Fibroblast of lung (primary cell): ENCODE results near the gene PLCXD1. TPM values are rescaled to one million over a fixed set of nuclear protein-coding genes. Genes with fewer than 3 reads are reported as not detected.
"Not testable (repeated sequence)": the region's sequence is repeated elsewhere in the genome, so short reads cannot be mapped to it uniquely, and the experiment has no call there.

ENCODE experiments used
- DNase-seq, 2 donors: peaks; one replicate each; pipeline versions ENCODE4 v3.0.0 to v3.0.0-alpha.2; 2010; ENCODE audit warnings: low read depth in 2 of 2
- H2AFZ ChIP-seq: 2 replicates; pipeline ENCODE4 v1.5.1; 2012; ENCODE audit warnings: low read length, control low read depth, inconsistent platforms
- H3K27ac ChIP-seq: 2 replicates; pipeline ENCODE4 v1.5.1; 2011; ENCODE audit warnings: low read length, control low read depth; ENCODE audit not compliant: insufficient read depth
- H3K27me3 ChIP-seq: 2 replicates; pipeline ENCODE4 v1.5.1; 2011; ENCODE audit warnings: mild to moderate bottlenecking, low read length; ENCODE audit not compliant: control insufficient read depth, insufficient read depth
- H3K36me3 ChIP-seq: 2 replicates; pipeline ENCODE4 v1.5.1; 2011; ENCODE audit warnings: low read length; ENCODE audit not compliant: control insufficient read depth, insufficient read depth
- H3K4me1 ChIP-seq: 2 replicates; pipeline ENCODE4 v1.5.1; 2011; ENCODE audit warnings: low read length; ENCODE audit not compliant: control insufficient read depth, insufficient read depth; ENCODE audit errors: extremely low read depth
- H3K4me2 ChIP-seq: 2 replicates; pipeline ENCODE4 v1.5.1; 2011; ENCODE audit warnings: low read length, control low read depth; ENCODE audit not compliant: insufficient read depth; ENCODE audit errors: extremely low read depth
- H3K4me3 ChIP-seq, 4 experiments: fragments of 200-600 bp in 1 of 4; sonication (generic) in 1 of 4; replicated peaks in 1 of 4; 2 replicates each; pipeline ENCODE4 v1.5.1; 2011 to 2016; ENCODE audit warnings: low read length in 4 of 4, low read depth in 3 of 4, mild to moderate bottlenecking in 3 of 4, control low read depth in 2 of 4, inconsistent platforms in 1 of 4, mixed read lengths in 1 of 4; ENCODE audit not compliant: insufficient read depth in 1 of 4; ENCODE audit errors: control extremely low read depth in 1 of 4
- H3K79me2 ChIP-seq: 2 replicates; pipeline ENCODE4 v1.5.1; 2012; ENCODE audit warnings: mild to moderate bottlenecking, low read length, inconsistent platforms; ENCODE audit not compliant: control insufficient read depth, insufficient read depth
- H3K9ac ChIP-seq: 2 replicates; pipeline ENCODE4 v1.5.1; 2011; ENCODE audit warnings: mild to moderate bottlenecking, low read length, control low read depth; ENCODE audit not compliant: insufficient read depth
- H3K9me3 ChIP-seq: 2 replicates; pipeline ENCODE4 v1.5.1; 2012; ENCODE audit warnings: low read depth, low read length; ENCODE audit not compliant: control insufficient read depth, insufficient read depth
- H4K20me1 ChIP-seq: 2 replicates; pipeline ENCODE4 v1.5.1; 2011; ENCODE audit warnings: low read length; ENCODE audit not compliant: control insufficient read depth, insufficient read depth; ENCODE audit errors: extremely low read depth
- EZH2 ChIP-seq: IDR thresholded peaks from 2 replicates; pipeline ENCODE4 v1.5.1; 2012; ENCODE audit warnings: low read length, control low read depth, mild to moderate bottlenecking; ENCODE audit errors: missing control alignments
- polyA plus RNA-seq, 2 donors: library from polyadenylated mRNA; depleted of rRNA in 1 of 2; stranded (reverse) in 1 of 2; unstranded in 1 of 2; fragments of >200 nt; gene quantifications; 2 replicates each; pipeline ENCODE4 v1.2.1, GENCODE V29; 2011 to 2012; ENCODE audit warnings: missing spikeins in 1 of 2
- total RNA-seq: library from RNA; depleted of rRNA; stranded (reverse); fragments of >200 nt; gene quantifications from 2 replicates; pipeline ENCODE4 v1.2.1, GENCODE V29; 2014
- TF ChIP-seq, protein P1 (sequence below), 2 donors: IDR thresholded peaks in 1 of 2; conservative IDR thresholded peaks in 1 of 2; 1 replicate in 1 of 2; 2 replicates in 1 of 2; pipeline ENCODE4 v1.5.1; 2011 to 2012; ENCODE audit warnings: low read length in 2 of 2, control low read depth in 1 of 2, inconsistent platforms in 1 of 2, low read depth in 1 of 2, mild to moderate bottlenecking in 1 of 2

Gene PLCXD1
- total and polyA plus RNA-seq, 2 donors (not counting 1 experiment from before 2014, with no cell fraction given), result 4.3 to 10.9 TPM

DNA sequence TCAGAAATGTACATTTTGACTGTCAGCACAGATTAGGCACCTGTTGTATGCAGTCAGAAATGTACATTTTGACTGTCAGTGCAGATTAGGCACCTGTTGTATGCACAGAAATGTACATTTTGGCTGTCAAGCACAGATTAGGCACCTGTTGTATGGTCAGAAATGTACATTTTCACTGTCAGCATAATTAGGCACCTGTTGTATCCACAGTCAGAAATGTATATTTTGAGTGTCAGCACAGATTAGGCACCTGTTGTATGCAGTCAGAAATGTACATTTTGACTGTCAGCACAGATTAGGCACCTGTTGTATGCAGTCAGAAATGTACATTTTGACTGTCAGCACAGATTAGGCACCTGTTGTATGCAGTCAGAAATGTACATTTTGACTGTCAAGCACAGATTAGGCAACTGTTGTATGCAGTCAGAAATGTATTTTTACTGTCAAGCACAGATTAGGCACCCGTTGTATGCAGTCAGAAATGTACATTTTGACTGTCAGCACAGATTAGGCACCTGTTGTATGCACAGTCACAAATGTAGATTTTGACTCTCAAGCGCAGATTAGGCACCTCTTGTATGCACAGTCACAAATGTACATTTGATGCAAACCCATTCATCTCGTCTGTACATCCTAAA lies 25.6 kb downstream of the PLCXD1 start:
- H3K9me3 ChIP-seq, DNase-seq, H3K9ac ChIP-seq, H3K27me3 ChIP-seq, H4K20me1 ChIP-seq, H2AFZ ChIP-seq, H3K27ac ChIP-seq, H3K4me1 ChIP-seq, H3K79me2 ChIP-seq, H3K4me3 ChIP-seq, H3K4me2 ChIP-seq: not testable (repeated sequence)
- H3K36me3 ChIP-seq, result peaks cover 20% of the 10 kb centered on the region

DNA sequence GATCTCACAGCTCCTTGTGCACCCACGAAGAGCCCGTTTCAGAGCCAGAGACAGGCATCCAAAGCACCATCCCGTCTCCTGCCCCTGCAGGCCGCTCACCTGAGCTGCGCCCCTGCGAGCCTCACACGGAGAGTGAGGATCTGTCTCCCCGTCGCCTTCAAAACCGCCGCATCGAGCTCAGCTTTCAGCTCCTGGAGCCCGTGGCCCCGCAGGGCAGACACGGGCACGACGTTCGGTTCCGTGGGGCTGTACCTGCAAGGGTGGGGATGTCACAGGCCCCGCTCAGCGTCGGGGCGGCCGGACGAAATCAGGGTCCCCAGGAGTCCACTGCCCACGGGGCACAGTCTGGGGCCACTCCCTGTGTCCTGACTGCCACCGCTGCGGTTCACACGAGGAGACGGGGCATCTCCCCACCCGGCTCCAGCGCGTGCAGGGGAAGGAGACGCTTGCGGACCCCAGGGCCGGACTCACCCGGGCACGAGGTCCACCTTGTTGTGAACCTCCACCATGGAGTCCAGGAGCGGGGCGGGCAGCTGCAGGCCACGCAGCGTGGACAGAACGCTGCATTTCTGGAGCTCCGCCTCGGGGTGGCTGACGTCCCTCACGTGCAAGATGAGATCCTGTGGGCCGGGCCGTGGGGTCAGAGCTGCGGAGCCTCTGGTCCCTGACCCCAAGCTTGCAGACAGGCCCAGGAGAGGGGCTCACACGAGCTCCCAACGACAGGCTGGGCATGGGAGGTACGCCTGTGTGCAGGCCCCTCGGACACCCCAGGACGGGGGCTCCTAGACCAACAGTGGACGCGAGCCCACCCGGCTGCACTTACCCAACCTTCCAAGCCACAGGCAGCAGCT lies 26.3 kb downstream of the PLCXD1 start:
- Histone ChIP-seq H3K27me3 (no peaks in the 10 kb centered on the region), H3K9ac (no peak overlapping the region), H3K27ac (no peak overlapping the region), H3K4me3 (no peak overlapping the region), H3K4me1 (no peaks in the 10 kb centered on the region), H3K9me3 (no peaks in the 10 kb centered on the region), H3K36me3 (peaks cover 27% of the 10 kb centered on the region), H2AFZ (no peak overlapping the region), H3K4me2 (no peak overlapping the region), H4K20me1 (no peaks in the 10 kb centered on the region), H3K79me2 (no peaks in the 10 kb centered on the region)
- TF ChIP-seq, protein P1, sequence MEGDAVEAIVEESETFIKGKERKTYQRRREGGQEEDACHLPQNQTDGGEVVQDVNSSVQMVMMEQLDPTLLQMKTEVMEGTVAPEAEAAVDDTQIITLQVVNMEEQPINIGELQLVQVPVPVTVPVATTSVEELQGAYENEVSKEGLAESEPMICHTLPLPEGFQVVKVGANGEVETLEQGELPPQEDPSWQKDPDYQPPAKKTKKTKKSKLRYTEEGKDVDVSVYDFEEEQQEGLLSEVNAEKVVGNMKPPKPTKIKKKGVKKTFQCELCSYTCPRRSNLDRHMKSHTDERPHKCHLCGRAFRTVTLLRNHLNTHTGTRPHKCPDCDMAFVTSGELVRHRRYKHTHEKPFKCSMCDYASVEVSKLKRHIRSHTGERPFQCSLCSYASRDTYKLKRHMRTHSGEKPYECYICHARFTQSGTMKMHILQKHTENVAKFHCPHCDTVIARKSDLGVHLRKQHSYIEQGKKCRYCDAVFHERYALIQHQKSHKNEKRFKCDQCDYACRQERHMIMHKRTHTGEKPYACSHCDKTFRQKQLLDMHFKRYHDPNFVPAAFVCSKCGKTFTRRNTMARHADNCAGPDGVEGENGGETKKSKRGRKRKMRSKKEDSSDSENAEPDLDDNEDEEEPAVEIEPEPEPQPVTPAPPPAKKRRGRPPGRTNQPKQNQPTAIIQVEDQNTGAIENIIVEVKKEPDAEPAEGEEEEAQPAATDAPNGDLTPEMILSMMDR (conservative IDR thresholded peaks at IDR 0.05 in 1 of 2, IDR thresholded peaks at IDR 0.05 in 1 of 2; ENCODE audit: low read depth in 1 of 2, low read length in 2 of 2), result no peak
- TF ChIP-seq EZH2, result no peak
- no peak for DNase-seq

DNA sequence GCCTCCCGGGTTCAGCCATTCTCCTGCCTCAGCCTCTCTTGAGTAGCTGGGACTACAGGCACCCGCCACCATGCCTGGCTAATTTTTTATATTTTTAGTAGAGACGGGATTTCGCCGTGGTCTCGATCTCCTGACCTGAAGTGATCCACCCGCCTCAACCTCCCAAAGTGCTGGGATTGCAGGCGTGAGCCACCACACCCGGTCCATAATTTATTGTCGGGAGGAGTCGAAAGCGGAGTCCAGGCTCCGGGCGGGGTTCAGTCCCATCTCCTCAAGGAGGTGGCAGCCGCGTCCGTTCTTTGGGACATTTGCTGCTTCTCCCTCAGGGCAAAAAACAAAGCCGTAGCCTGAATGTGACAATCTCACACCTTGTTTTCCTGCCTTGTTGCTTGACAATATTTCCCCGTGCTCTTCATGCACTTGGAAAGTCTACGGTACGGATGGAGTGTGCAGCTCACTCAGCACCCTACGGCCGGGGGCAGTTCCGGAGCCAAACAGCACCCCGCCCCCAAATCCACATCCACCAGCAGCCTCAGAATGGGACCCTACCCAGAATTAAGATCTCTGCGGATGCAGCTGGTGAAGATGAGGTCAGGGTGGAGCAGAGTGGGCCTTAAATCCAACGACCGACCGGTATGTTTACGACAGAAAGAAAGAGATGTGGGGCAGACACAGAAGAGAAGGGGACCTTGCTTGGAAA lies 27.8 kb downstream of the PLCXD1 start:
- Histone ChIP-seq H3K36me3 (peaks cover 29% of the 10 kb centered on the region), H4K20me1 (no peaks in the 10 kb centered on the region), H3K4me3 (no peak overlapping the region), H3K79me2 (no peaks in the 10 kb centered on the region), H3K27ac (no peak overlapping the region), H3K4me2 (no peak overlapping the region), H3K27me3 (no peaks in the 10 kb centered on the region), H3K9ac (no peak overlapping the region), H2AFZ (no peak overlapping the region), H3K9me3 (no peaks in the 10 kb centered on the region), H3K4me1 (no peaks in the 10 kb centered on the region)
- TF ChIP-seq, protein P1 (conservative IDR thresholded peaks at IDR 0.05 in 1 of 2, IDR thresholded peaks at IDR 0.05 in 1 of 2; ENCODE audit: low read depth in 1 of 2, low read length in 2 of 2), result no peak
- TF ChIP-seq EZH2, result no peak
- no peak for DNase-seq
